Liver (tissue), 9 donors: ENCODE results near the gene ABLIM2. TPM values are rescaled to one million over a fixed set of nuclear protein-coding genes. Genes with fewer than 3 reads are reported as not detected.

Source experiments
- DNase-seq: peaks from one replicate; pipeline ENCODE4 v3.0.0-alpha.2; 2017; ENCODE audit warnings: low spot score
- H3K27ac ChIP-seq, 2 donors: one replicate each; pipeline ENCODE4 v1.7.0; 2013; ENCODE audit warnings: inconsistent platforms in 2 of 2, low read length in 2 of 2, control low read depth in 1 of 2, low read depth in 1 of 2, mild to moderate bottlenecking in 1 of 2
- H3K27me3 ChIP-seq, 4 donors: one replicate each; pipeline versions ENCODE4 v1.6.1 to v1.7.0; 2013; ENCODE audit warnings: low read length in 3 of 4, inconsistent platforms in 1 of 4, mild to moderate bottlenecking in 1 of 4, moderate library complexity in 1 of 4; ENCODE audit not compliant: control insufficient read depth in 4 of 4, insufficient read depth in 4 of 4
- H3K36me3 ChIP-seq, 4 donors: one replicate each; pipeline versions ENCODE4 v1.6.1 to v1.7.0; 2013; ENCODE audit warnings: low read length in 3 of 4, mild to moderate bottlenecking in 3 of 4, low read depth in 1 of 4, moderate library complexity in 1 of 4; ENCODE audit not compliant: control insufficient read depth in 4 of 4, insufficient read depth in 3 of 4
- H3K4me1 ChIP-seq, 4 donors: one replicate each; pipeline versions ENCODE4 v1.6.1 to v1.7.0; 2013; ENCODE audit warnings: low read length in 3 of 4, mild to moderate bottlenecking in 3 of 4, moderate library complexity in 1 of 4; ENCODE audit not compliant: control insufficient read depth in 4 of 4, insufficient read depth in 4 of 4
- H3K4me3 ChIP-seq, 3 donors: one replicate each; pipeline versions ENCODE4 v1.6.1 to v1.7.0; 2013; ENCODE audit warnings: low read length in 3 of 3, control low read depth in 1 of 3, low read depth in 1 of 3, mild to moderate bottlenecking in 1 of 3
- H3K9ac ChIP-seq, 2 donors: one replicate each; pipeline ENCODE4 v1.7.0; 2013; ENCODE audit warnings: low read length in 2 of 2, mild to moderate bottlenecking in 2 of 2, moderate library complexity in 2 of 2, control low read depth in 1 of 2, low read depth in 1 of 2
- H3K9me3 ChIP-seq, 4 donors: one replicate each; pipeline versions ENCODE4 v1.6.1 to v1.7.0; 2013; ENCODE audit warnings: low read length in 3 of 4; ENCODE audit not compliant: control insufficient read depth in 4 of 4
- ATF3 ChIP-seq: IDR thresholded peaks from 2 replicates; pipeline ENCODE4 v1.6.1; 2016; ENCODE audit warnings: antibody characterized with exemption
- CTCF ChIP-seq: fragments of 150-350 bp; IDR thresholded peaks from 2 replicates; pipeline ENCODE4 v1.5.1; 2017; ENCODE audit warnings: improper control_type of control experiment, low read depth, low read length; ENCODE audit not compliant: missing input control
- EGR1 ChIP-seq, 2 donors: IDR thresholded peaks; 2 replicates each; pipeline ENCODE4 v1.6.1; 2016 to 2018; ENCODE audit warnings: antibody characterized with exemption in 2 of 2, low read depth in 2 of 2
- FOXA2 ChIP-seq: IDR thresholded peaks from 2 replicates; pipeline ENCODE4 v1.6.1; 2016; ENCODE audit warnings: antibody characterized with exemption
- GABPA ChIP-seq, 2 donors: IDR thresholded peaks in 1 of 2; conservative IDR thresholded peaks in 1 of 2; 2 replicates each; pipeline ENCODE4 v1.6.1; 2016; ENCODE audit warnings: antibody characterized with exemption in 2 of 2, mild to moderate bottlenecking in 1 of 2, moderate library complexity in 1 of 2
- HNF4G ChIP-seq: IDR thresholded peaks from 2 replicates; pipeline ENCODE4 v1.6.1; 2016; ENCODE audit warnings: antibody characterized with exemption
- JUND ChIP-seq, 2 donors: IDR thresholded peaks; 2 replicates each; pipeline ENCODE4 v1.6.1; 2016; ENCODE audit warnings: antibody characterized with exemption in 2 of 2
- MAX ChIP-seq: IDR thresholded peaks from 2 replicates; pipeline ENCODE4 v1.6.1; 2016; ENCODE audit warnings: antibody characterized with exemption
- NR2F2 ChIP-seq: IDR thresholded peaks from 2 replicates; pipeline ENCODE4 v1.6.1; 2016; ENCODE audit warnings: antibody characterized with exemption
- RAD21 ChIP-seq, 2 donors: IDR thresholded peaks; 2 replicates each; pipeline ENCODE4 v1.6.1; 2016; ENCODE audit warnings: antibody characterized with exemption in 2 of 2, mild to moderate bottlenecking in 2 of 2
- REST ChIP-seq: IDR thresholded peaks from 2 replicates; pipeline ENCODE4 v1.6.1; 2016; ENCODE audit warnings: antibody characterized with exemption, mild to moderate bottlenecking
- RXRA ChIP-seq, 2 donors: IDR thresholded peaks; 2 replicates each; pipeline ENCODE4 v1.6.1; 2017 to 2018; ENCODE audit warnings: antibody characterized with exemption in 2 of 2, mild to moderate bottlenecking in 1 of 2
- SP1 ChIP-seq: IDR thresholded peaks from 2 replicates; pipeline ENCODE4 v1.6.1; 2018; ENCODE audit warnings: antibody characterized with exemption, mild to moderate bottlenecking
- YY1 ChIP-seq: IDR thresholded peaks from 2 replicates; pipeline ENCODE4 v1.6.1; 2016; ENCODE audit warnings: antibody characterized with exemption, mild to moderate bottlenecking
- ZBTB33 ChIP-seq: IDR thresholded peaks from 2 replicates; pipeline ENCODE4 v1.6.1; 2016; ENCODE audit warnings: antibody characterized with exemption
- WGBS: extraction: QIAGEN DNeasy Blood & Tissue Kit; methylation state at CpG from one replicate; pipeline ENCODE4 v1.1.7; 2013; 5-methylcytosine and 5-hydroxymethylcytosine counted together
- polyA plus RNA-seq, 2 donors: library from polyadenylated mRNA; stranded (reverse) in 1 of 2; unstranded in 1 of 2; fragments of 200-250 nt in 1 of 2; fragments of >200 nt in 1 of 2; fragmentation: Nextera tagmentation in 1 of 2; extraction: Ambion mirVana in 1 of 2; gene quantifications; one replicate each; pipeline versions ENCODE4 v1.2.1 to v1.2.3, GENCODE V29; 2013 to 2015
- total RNA-seq, 2 donors: library from RNA; depleted of rRNA; stranded (reverse); fragments of >200 nt; gene quantifications; one replicate each; pipeline ENCODE4 v1.2.3, GENCODE V29; 2014
- donor health status: healthy.
- donor health status: healthy.
- donor health status: healthy.
- donor health status: healthy.
- donor health status: healthy.

Gene ABLIM2
- total and polyA plus RNA-seq, 4 donors: 0.75 to 2.5 (median 0.93) TPM

- TF ChIP-seq CTCF (no peak), GABPA (IDR thresholded peaks at IDR 0.05 in 1 of 2, conservative IDR thresholded peaks at IDR 0.05 in 1 of 2) (no peak), ATF3 (no peak), RXRA (IDR thresholded peaks at IDR 0.05) (no peak), NR2F2 (no peak)
- H3K9ac ChIP-seq: no peak overlapping the region
- no peak for DNase-seq
- H3K27ac ChIP-seq: no peak overlapping the region
- no peak overlapping the region for H3K4me3 ChIP-seq
- H3K36me3 ChIP-seq: no peaks in the 10 kb centered on the region
- no peaks in the 10 kb centered on the region for H3K27me3 ChIP-seq
- H3K9me3 ChIP-seq: no peaks in the 10 kb centered on the region
- no peaks in the 10 kb centered on the region for H3K4me1 ChIP-seq
- WGBS: 86% methylated on average over 11 of the region's 11 CpGs
These were observed 198.4 kb downstream of the ABLIM2 start for GRCh38 chr4:7960017-7960789.

- 86% methylated on average over 7 of the region's 7 CpGs for whole genome bisulfite sequencing
- no peak overlapping the region for H3K9ac ChIP-seq
- H3K4me3 ChIP-seq: no peak overlapping the region
- H3K4me1 ChIP-seq: no peaks in the 10 kb centered on the region
- no peak for DNase-seq
- TF ChIP-seq JUND (IDR thresholded peaks at IDR 0.05) (no peak), EGR1 (IDR thresholded peaks at IDR 0.05; ENCODE audit: low read depth in 2 of 2) (no peak), YY1 (no peak), HNF4G (no peak), CTCF (no peak), ATF3 (no peak), RXRA (IDR thresholded peaks at IDR 0.05) (no peak), NR2F2 (no peak), MAX (no peak), REST (no peak), ZBTB33 (no peak), GABPA (IDR thresholded peaks at IDR 0.05 in 1 of 2, conservative IDR thresholded peaks at IDR 0.05 in 1 of 2) (no peak), SP1 (no peak), FOXA2 (no peak), RAD21 (IDR thresholded peaks at IDR 0.05) (no peak)
- no peaks in the 10 kb centered on the region for H3K36me3 ChIP-seq
- no peaks in the 10 kb centered on the region for H3K9me3 ChIP-seq
- H3K27ac ChIP-seq: no peak overlapping the region
- no peaks in the 10 kb centered on the region for H3K27me3 ChIP-seq
These were observed 199.5 kb downstream of the ABLIM2 start for GRCh38 chr4:7959078-7959477.
